NCI-H2107 treated with DMSO at 0.1 percent for 48 hours (cell line): ENCODE results near the gene AKIP1.
"Not testable (repeated sequence)": the region's sequence is repeated elsewhere in the genome, so short reads cannot be mapped to it uniquely, and the experiment has no call there.

ENCODE experiments used
- DNase-seq: peaks from one replicate; lab custom pipeline; 2025; ENCODE audit not compliant: unreplicated experiment; lab: John Stamatoyannopoulos, UW

Gene AKIP1

GRCh38 chr11:8914661-8915018, 3.7 kb downstream of the AKIP1 start:
- no peak for DNase-seq

- DNase-seq, result no peak
These were observed 6.3 kb downstream of the AKIP1 start for GRCh38 chr11:8917157-8917825.

GRCh38 chr11:8922691-8923090, 11.7 kb downstream of the AKIP1 start:
- no peak for DNase-seq

- DNase-seq, result no peak
These were observed 14.7 kb downstream of the AKIP1 start for GRCh38 chr11:8925711-8926110.

GRCh38 chr11:8926236-8926635, 15.2 kb downstream of the AKIP1 start:
- no peak for DNase-seq

GRCh38 chr11:8927233-8927632, 16.2 kb downstream of the AKIP1 start:
- DNase-seq, result no peak

GRCh38 chr11:8928205-8928604, 17.2 kb downstream of the AKIP1 start:
- DNase-seq, result no peak

GRCh38 chr11:8928981-8929615, 18.1 kb downstream of the AKIP1 start:
- no peak for DNase-seq

- DNase-seq, result no peak
These were observed 19.6 kb downstream of the AKIP1 start for GRCh38 chr11:8930456-8931175.

- DNase-seq, result peak; percentile 68
These were observed 21.7 kb downstream of the AKIP1 start, which contains the start of gene C11orf16 for GRCh38 chr11:8932564-8933180. Gene C11orf16 (minus strand): TSS chr11:8932947. CDS start chr11:8932308, 639 bp downstream.

GRCh38 chr11:8933931-8934330, 22.9 kb downstream of the AKIP1 start:
- no peak for DNase-seq

GRCh38 chr11:8934742-8935488, 23.9 kb downstream of the AKIP1 start:
- DNase-seq, result no peak

GRCh38 chr11:8935789-8936188, 24.8 kb downstream of the AKIP1 start:
- not testable (repeated sequence) for DNase-seq

GRCh38 chr11:8937159-8937558, 26.2 kb downstream of the AKIP1 start:
- DNase-seq, result no peak

GRCh38 chr11:8937659-8938058, 26.7 kb downstream of the AKIP1 start:
- DNase-seq, result no peak

- no peak for DNase-seq
These were observed 30.5 kb downstream of the AKIP1 start for GRCh38 chr11:8941341-8942103.

GRCh38 chr11:8942518-8943066, 31.6 kb downstream of the AKIP1 start, which contains the start of gene ASCL3:
Gene ASCL3 (minus strand): TSS chr11:8943016. CDS start chr11:8938161, 4,855 bp downstream.
- DNase-seq, result no peak

GRCh38 chr11:8947230-8947943, 36.4 kb downstream of the AKIP1 start:
- no peak for DNase-seq

- no peak for DNase-seq
These were observed 37.9 kb downstream of the AKIP1 start for GRCh38 chr11:8948886-8949285.
